Measurements from ENCODE around the gene LEO1.
"Not testable (repeated sequence)": the region's sequence is repeated elsewhere in the genome, so short reads cannot be mapped to it uniquely, and the experiment has no call there.

LEO1 gene

DNA sequence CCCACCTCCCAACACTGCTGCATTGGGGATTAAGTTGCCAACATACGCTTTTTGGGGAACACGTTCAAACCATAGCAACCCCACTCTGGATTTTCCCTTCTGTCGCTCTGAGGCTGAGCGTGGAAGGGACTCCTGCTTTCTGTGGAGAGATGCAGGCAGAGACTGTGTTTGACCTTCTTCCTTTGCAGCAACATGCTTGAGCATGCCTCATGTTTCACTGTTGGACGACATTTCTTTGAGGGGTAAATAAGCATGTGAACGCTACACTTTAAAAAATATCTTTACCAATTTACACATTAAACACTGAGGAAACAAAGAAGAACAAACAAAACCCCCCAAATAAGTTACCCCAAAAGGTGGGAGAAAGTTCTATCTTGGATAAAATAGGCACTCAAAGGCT is 33.2 kb upstream of the LEO1 start:
- in situ Hi-C loops (cut with MboI; ENCODE audit: low sequenced_read_pairs): no loop called here

DNA sequence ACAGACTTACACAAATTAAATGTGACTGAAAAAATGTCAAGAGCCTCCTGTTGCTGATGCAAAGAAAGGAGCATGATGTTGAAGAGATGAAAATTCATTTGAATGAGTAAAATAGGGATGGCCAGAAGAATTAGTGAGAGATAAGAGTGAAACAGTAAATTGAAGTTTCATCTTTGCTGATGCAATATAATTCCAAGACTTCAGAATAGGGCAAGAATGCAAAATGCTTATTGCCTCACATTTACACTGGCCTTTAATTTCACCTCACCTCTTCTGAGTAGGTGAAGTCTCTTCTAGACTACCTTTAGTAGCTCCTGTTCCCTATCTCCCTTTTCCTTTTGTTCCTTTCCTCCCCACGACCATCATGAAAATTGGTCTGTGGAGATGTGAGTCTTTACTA is 32.1 kb upstream of the LEO1 start:
- in situ Hi-C loops (cut with MboI; ENCODE audit: low sequenced_read_pairs): no loop called here

- in situ Hi-C loops (cut with MboI; ENCODE audit: low sequenced_read_pairs): not testable (repeated sequence)
Measured at GRCh38 chr15:52003089-52003488, 31.5 kb upstream of the LEO1 start.

DNA sequence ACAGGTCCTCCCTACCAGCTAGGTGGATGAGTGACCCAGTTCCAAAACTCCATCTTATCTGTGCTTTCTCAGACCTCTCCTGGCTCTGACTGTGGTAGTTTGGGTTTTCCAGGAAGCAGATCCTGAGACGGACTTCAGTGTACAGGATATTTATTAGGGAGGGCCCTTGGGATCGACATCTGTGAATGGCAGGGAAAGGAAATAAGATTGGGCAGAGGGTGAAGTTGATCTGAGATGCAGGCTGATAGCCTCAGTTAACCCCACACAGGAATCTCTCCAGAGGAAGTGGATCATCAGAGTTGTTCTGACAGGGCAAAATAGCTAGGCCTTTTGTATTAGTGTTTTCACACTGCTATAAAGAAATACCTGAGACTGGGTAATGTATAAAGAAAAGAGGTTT is 30.8 kb upstream of the LEO1 start:
- in situ Hi-C loops (cut with MboI; ENCODE audit: low sequenced_read_pairs): no loop called here

DNA sequence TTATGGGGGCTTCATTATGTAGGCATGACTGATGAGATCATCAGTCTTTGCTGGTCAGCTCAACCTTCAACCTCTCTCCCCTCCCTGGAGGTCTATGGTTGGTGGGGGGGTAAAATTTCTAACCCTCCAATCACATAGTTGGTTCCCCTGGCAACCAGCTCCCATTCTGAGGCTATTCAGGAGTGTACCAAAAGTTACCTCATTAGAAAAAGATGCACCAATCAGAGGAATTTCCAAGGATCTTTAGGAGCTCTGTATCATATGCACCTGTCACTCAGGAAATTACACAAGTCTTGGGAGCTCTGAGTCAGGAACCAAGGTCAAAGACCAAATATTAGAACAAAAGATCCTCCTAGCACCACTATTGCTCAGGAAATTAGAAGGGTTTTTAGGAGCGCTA is 21.4 kb upstream of the LEO1 start:
- in situ Hi-C loops (cut with MboI; ENCODE audit: low sequenced_read_pairs): no loop called here

DNA sequence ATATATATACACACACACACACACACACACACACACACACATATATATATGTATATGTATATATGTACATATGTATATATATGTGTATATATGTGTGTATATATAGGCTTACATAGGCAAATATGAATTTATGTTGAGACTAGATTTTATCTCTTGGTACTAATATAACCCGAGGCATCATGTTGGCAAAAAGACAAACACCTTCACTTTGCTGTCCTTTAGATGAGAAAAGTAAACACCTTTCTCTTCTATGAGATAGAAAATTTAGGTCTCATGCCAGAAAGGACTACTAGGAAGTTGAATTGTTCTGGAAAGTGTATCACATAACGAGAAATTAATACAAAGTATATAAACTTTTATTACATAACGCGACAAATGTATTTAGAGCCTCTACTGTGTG is 19.6 kb upstream of the LEO1 start:
- in situ Hi-C loops (cut with MboI; ENCODE audit: low sequenced_read_pairs): no loop called here

DNA sequence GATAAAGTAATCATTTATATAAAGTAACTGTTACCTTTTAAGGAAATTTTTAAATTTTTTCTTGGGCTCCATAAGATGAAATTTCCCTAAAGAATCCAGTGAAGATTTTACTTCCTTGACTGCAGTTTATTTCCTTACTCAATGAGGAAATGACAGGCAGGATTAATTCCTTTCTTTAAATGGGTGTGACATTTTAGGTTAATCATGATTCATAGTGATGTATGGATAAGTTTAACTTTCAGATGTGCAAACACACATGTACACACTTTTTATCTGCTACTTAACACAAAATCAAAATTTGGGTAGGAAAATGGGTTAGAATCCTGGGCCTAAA is 11.2 kb upstream of the LEO1 start:
- in situ Hi-C loops (cut with MboI; ENCODE audit: low sequenced_read_pairs): no loop called here

DNA sequence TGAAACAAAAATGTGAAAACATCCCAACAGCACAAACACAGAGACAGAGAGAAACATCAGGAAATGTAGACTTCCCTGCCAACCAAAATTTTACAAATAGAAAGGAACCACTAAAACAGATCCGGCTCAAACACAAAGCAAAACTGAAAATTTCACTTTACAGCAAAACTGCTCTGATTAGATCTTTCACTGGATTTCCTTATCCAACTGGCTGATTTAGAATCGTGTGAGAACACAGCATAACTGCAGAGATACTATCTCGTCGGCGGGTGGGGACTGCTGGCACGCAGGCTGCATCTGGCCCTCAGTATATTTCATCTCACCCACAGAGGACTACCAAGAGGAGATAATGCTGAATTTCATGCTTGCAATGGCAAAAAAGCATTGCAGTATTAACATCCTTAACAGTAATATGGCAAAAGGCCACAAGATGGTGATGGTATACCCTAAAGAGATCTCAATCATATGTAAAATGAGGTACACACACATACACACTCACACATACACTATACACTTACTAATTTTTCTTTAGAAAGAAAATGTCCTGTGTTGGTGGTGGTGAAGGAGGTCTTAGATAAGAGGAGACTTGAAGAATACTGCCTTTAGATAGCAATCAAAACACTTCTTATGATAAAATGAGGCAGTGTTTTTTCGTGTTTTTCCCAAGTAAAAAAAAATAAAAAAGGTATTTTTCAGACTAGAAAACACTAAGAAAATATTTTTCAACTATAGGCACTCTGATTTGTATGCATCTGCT is 10.6 kb upstream of the LEO1 start:
- in situ Hi-C loops (cut with MboI; ENCODE audit: low sequenced_read_pairs): no loop called here

DNA sequence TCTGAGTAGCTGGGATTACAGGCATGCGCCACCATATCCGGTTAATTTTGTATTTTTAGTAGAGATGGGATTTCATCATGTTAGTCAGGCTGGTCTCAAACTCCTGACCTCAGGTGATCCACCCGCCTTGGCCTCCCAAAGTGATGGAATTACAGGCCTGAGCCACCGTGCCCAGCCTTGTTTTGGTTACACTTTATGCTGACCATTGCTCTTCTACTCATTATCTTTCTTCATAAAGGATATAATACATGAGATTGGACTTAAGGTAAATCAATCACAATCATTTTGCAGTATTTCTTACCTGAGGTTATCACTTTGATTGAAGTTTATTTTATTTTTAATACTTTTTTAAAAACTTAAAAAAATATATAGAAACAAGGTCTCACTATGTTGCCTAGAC is 2.2 kb upstream of the LEO1 start:
- in situ Hi-C loops (cut with MboI; ENCODE audit: low sequenced_read_pairs): no loop called here

DNA sequence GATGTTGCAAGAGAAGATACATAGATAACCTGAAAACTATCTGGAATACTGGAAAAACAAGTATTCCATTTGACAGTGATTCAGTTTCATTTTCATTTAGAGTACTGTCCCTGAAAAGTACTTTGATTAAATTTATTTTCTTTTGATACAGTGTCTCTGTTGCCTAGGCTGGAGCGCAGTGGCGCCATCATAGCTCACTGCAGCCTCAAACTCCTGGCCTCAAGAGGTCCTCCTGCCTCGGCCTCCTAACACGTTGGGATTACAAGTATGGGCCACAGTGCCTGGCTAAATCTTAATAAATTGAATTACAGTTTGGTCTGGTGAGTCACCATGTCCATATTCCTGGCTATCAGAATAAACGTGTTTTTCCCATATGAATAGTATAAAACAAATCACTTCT is 1.6 kb upstream of the LEO1 start:
- in situ Hi-C loops (cut with MboI; ENCODE audit: low sequenced_read_pairs): no loop called here

- in situ Hi-C loops (cut with MboI; ENCODE audit: low sequenced_read_pairs): no loop called here
Measured at GRCh38 chr15:51971032-51971374, 575 bp downstream of the LEO1 start.

- in situ Hi-C loops (cut with MboI; ENCODE audit: low sequenced_read_pairs): no loop called here
Measured at GRCh38 chr15:51970132-51970817, 1.3 kb downstream of the LEO1 start.

GRCh38 chr15:51969728-51970127 is 1.9 kb downstream of the LEO1 start:
- in situ Hi-C loops (cut with MboI; ENCODE audit: low sequenced_read_pairs): no loop called here

DNA sequence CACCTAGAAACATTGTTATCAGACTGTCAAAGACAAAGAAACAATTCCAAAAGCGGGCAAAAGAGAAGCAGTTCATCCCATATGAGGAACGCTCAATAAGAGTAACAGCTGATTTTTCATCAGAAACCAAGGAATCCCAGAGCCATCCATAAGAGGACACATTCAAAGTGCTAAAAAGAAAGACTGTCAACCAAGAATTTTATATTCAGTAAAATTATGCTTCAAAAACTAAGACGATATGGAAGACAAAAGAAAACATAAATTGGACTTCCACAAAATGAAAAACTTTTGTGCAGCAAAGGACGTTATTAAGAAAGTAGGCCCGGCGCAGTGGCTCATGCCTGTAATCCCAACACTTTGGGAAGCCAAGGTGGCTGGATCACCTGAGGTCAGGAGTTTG is 4.0 kb downstream of the LEO1 start:
- in situ Hi-C loops (cut with MboI; ENCODE audit: low sequenced_read_pairs): no loop called here

- in situ Hi-C loops (cut with MboI; ENCODE audit: low sequenced_read_pairs): no loop called here
Measured at GRCh38 chr15:51966192-51966591, 5.4 kb downstream of the LEO1 start.

- in situ Hi-C loops (cut with MboI; ENCODE audit: low sequenced_read_pairs): no loop called here
Measured at GRCh38 chr15:51965691-51966090, 5.9 kb downstream of the LEO1 start.

GRCh38 chr15:51955504-51955903 is 16.1 kb downstream of the LEO1 start:
- in situ Hi-C loops (cut with MboI; ENCODE audit: low sequenced_read_pairs): no loop called here

DNA sequence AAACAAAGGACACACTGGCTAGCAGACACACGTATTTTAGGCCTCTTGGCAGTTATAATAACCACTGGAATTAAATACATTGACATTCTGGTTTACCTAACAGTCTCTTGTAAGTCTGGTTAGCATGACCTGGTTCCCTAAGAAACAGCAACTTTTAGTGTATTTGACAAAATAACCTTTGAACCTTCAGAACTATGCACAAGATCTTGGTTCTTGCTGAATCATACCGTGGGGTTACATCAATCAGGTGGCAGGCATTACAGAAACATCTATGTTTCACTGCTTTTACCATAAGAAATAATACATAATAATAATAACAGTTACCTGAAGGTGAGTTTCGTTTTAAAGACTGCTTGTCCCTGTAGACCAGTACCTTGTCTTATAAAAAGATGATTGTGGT is 18.8 kb downstream of the LEO1 start:
- in situ Hi-C loops (cut with MboI; ENCODE audit: low sequenced_read_pairs): no loop called here

DNA sequence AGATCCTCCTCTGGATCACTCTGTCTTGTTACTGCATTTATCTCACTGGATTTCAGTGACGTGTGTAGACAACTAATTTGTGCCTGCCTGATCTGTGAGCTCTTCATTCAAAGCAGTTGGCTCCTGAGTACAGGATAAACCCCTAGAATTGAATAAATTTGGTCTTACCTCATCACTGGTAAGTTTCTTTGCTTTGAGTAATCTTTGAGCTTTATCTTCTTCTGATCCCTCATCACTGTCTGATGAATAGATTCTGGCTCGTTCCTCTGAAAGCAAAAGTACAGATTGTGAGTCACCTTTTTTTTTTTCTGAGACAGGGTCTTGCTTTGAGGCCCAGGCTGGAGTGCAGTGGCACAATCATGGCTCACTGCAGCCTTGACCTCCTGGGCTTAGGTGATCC is 24.5 kb downstream of the LEO1 start:
- in situ Hi-C loops (cut with MboI; ENCODE audit: low sequenced_read_pairs): no loop called here

DNA sequence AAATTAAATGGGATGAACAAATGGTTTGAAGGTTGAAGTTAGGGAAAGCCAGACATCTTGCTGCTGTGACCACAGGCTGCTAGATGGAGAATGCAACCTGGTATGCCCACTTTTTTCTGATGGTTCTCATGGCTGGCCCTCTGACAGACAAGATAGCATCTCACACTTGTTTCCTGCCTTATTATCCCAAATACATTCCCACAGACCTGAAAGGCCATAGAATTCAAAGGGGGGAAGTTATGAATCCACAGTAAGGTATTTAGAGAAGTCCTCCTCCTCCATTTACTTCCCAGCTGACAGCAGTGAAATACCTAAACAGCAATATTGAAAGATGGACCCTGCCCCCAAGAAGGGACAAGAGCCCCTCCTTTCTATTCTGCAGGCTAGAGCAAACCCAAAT is 32.4 kb downstream of the LEO1 start:
- in situ Hi-C loops (cut with MboI; ENCODE audit: low sequenced_read_pairs): no loop called here

GRCh38 chr15:51938286-51938685 is 33.3 kb downstream of the LEO1 start:
- in situ Hi-C loops (cut with MboI; ENCODE audit: low sequenced_read_pairs): no loop called here

- in situ Hi-C loops (cut with MboI; ENCODE audit: low sequenced_read_pairs): no loop called here
Measured at GRCh38 chr15:51936105-51936478, 35.5 kb downstream of the LEO1 start.

DNA sequence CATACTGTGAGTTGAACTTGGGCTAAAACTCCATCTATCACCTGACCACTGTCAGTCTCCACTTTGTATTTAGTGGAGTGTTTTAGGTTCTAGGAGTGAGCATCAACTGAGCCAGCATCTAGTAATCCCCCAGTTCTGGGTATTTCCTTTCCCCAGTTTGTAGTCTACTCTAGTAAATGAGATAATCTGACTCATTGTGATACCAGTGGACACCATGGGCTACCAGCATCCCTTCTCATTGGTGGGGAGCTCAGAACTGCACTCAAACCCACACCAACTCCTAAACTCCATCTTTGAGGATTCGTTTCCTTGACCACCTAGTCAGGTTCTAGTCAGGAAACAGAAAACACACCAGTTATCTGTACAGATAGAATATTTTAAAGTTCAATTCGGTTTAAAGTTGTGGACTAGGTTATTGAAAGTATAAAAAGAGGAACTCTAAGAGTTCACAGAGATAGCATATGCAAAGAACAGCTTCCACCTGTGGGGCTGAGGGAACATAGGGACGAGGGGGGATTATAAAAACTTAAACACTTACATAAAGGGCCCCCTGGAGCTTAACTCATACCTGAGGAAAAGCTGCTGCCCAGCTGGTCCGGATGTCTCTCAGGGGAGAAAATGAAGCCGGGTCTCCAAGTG is 36.0 kb downstream of the LEO1 start:
- in situ Hi-C loops (cut with MboI; ENCODE audit: low sequenced_read_pairs): no loop called here
